Epithelial cell of esophagus (primary cell): ENCODE results near the gene SLC24A4.
A peak's percentile ranks its signal among the peaks of the same experiment; 100 is the strongest.

Source experiments
- DNase-seq: peaks from one replicate; pipeline ENCODE4 v3.0.0; 2010; ENCODE audit warnings: low read depth
- H3K4me3 ChIP-seq: 2 replicates; pipeline ENCODE4 v1.5.1; 2011; ENCODE audit warnings: mild to moderate bottlenecking, low read length, control low read depth
- TF ChIP-seq, protein P1 (sequence below): IDR thresholded peaks from 2 replicates; pipeline ENCODE4 v1.5.1; 2011; ENCODE audit warnings: low read depth, mild to moderate bottlenecking, low read length, control low read depth, inconsistent platforms; ENCODE audit not compliant: insufficient read depth; ENCODE audit errors: missing control alignments

Gene SLC24A4

DNA sequence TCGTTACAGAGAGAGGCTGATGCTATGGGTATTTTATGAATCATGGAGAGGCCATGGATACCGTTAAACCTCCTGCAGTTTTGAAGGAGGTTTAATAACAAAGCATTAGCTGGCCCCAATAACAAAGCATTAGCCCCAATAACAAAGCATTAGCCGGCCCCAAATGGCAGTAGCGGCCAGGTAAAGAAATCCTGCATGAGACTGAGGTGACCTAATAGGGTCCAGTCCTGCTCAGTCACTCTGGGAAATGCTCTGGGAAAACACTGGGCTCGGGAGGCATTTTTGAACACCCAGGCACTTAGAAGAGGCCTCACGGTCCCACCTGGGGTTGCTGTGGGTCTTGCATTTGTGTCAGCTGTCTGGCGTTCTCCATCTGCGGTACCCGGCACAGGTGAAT lies 189.8 kb downstream of the SLC24A4 start:
- peak overlapping the region; percentile 54 for H3K4me3 ChIP-seq
- DNase-seq, result no peak
- TF ChIP-seq, protein P1, sequence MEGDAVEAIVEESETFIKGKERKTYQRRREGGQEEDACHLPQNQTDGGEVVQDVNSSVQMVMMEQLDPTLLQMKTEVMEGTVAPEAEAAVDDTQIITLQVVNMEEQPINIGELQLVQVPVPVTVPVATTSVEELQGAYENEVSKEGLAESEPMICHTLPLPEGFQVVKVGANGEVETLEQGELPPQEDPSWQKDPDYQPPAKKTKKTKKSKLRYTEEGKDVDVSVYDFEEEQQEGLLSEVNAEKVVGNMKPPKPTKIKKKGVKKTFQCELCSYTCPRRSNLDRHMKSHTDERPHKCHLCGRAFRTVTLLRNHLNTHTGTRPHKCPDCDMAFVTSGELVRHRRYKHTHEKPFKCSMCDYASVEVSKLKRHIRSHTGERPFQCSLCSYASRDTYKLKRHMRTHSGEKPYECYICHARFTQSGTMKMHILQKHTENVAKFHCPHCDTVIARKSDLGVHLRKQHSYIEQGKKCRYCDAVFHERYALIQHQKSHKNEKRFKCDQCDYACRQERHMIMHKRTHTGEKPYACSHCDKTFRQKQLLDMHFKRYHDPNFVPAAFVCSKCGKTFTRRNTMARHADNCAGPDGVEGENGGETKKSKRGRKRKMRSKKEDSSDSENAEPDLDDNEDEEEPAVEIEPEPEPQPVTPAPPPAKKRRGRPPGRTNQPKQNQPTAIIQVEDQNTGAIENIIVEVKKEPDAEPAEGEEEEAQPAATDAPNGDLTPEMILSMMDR, result no peak

DNA sequence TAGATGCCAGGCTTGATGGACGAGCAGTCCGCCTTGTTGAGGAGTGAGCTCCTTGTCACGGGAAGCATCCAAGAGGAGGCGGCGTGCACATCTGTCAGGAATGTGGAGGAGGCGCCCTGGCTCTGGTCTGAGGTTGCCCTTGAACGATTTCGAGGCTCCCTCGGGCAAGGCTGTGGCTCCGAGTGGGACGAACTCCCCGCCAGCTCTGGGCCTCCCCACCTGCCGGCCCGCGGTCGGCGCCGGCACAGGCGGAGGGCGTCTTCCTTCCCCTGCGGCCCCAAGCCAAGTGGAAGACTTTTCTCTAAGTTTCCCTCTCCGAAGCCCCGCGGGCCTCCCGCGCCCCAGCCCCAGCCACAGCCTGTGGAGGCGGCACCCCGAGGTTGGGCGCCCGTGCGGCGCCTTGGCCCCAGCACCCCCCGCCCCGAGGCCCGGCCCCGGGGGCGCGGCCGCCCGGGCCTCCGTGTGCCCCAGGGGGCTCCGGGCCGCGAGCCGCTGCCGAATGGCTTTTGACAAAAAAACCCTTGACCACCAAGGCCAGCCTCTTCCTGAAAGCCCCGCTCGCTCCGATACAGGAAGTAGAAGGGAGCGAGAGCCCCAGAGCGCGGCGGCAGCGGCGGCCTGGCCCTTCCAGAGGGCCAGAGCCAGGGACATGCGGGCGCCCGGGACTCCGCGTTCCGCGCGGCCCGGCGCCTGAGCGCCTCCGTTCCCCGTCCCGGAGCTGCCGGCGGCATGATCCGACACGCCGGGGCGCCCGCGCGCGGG lies 190.4 kb downstream of the SLC24A4 start, which contains the start of gene RIN3:
Gene RIN3, plus strand, starts transcription at position 578 of the 762 bp plus-strand sequence. Its CDS starts 152 bp downstream, at position 730.
- peak; percentile 49 for DNase-seq
- TF ChIP-seq, protein P1, result no peak
- peak within 1 kb of the TSS; percentile 54 for H3K4me3 ChIP-seq

DNA sequence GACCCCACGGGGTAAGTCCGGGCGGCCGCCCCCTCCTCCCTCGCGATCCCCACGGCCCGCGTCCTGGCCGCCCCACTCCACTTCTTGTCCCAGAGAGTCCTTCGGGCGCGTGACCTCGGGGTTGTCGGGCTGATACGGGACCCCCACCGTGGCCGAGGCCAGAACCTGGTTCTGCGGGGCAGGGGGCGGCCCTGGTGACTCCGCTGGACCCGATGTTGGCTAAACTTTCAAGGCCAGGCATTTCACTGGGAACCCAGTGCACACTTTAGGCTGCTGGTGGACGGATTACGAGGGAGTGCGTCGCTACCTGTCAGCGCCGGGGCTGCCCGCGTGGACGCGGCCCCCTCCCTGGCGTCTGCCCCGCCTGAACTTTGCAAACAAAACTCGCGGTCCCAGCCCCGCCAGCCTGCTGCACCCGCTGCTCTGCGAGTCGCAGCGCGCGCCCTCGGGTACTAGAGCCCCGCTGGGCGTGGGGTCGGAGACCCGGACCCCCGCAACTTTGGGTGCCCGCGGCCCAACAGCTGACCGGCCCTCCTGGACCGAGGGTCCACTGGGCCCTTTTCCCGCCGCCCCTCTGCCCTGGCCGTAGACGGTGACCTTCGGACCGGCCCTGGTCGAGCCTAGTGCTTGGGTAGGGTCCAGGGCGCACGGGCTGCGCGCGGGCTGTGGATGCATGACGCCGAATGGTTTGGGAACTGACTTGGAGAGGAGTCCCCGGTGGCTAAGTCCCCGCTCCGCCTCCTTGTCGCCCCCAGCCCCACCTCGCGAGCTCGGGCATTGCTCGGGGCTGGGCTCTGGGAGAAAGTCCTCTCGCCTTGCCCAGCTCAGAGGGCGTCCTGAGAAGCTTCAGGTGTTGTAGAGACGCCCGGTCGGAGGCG lies 191.2 kb downstream of the SLC24A4 start:
- TF ChIP-seq, protein P1, result no peak
- peak overlapping the region; percentile 54 for H3K4me3 ChIP-seq
- peak; percentile 28 for DNase-seq

DNA sequence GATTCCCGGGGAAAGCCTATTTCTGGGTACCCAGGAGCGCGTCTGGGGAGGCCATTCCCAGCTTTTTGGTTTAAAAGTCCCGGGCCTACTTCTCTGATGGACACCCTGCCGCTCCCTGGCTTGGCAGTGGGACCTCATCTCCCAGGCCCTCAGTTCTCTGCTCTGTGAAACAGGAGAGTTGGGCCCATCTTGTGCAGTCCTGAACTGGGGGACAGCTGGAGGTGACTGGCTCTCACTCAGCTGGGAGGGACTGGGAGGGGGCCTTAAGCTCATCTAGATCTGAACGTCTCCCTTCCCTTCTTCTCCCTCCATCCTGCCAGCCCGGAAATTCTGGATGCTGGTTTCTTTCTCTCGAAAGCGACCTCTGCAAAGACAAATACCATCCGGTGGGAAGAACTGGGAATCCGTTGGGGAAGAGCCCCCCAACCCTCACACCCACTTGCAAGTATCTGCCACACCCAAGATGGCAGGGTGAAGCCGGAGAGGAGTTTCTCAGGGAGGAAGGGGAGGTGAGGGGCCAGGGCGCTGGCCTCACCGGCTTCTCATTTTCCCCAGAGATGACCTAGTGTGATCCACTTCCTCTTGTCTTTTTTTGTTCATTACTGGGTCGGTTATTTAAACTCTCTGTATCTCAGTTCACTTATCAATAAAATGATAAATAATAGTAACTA lies 192.0 kb downstream of the SLC24A4 start:
- DNase-seq, result no peak
- TF ChIP-seq, protein P1, result no peak
- H3K4me3 ChIP-seq, result peak overlapping the region; percentile 54

DNA sequence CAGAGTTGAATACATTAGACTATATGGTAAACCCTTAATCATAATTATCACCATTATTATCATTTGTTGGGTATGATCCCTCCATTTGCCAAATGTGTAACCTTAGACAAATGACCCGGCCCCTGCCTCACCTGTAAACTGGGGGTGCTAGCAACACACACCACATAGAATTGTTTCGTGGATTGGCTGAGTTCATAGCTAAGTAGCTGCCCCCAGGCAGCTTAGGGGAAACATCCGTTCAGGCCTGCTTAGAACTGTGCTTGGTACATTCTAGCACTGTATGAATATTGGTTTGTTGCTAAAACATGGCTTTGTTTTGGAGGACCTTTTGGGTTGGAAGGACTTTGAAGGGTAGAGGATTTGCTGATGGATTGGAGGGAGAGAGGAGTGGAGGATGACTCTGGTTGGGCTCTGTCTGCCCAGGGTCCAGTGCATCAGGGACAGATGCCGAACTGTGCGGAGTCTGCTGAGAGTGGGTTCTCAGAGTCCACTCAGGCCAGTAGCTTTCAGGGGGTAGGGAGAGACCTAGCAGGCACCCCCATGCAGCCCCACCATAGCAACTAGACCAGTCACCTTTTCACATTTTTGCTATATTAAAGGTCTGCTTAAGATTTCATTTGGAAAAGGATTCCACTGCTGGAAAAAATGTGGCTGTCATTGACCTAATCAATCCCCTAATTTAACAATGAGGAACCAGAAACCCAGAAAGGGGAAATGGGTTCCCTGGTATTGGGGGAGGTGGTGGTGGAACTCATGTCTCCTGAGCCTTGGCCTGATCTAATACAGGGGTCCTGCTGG lies 192.8 kb downstream of the SLC24A4 start:
- DNase-seq, result no peak
- no peak overlapping the region for H3K4me3 ChIP-seq

More for the DNA sequence above, 192.8 kb downstream of the SLC24A4 start:
- TF ChIP-seq, protein P1, result no peak
